Measurements from ENCODE around the gene SLC25A39.
"Not testable (repeated sequence)": the region's sequence is repeated elsewhere in the genome, so short reads cannot be mapped to it uniquely, and the experiment has no call there.

SLC25A39 gene

GRCh38 chr17:44353672-44354331 lies 29.2 kb upstream of the SLC25A39 start:
- peak; percentile 46 for DNase-seq

DNA sequence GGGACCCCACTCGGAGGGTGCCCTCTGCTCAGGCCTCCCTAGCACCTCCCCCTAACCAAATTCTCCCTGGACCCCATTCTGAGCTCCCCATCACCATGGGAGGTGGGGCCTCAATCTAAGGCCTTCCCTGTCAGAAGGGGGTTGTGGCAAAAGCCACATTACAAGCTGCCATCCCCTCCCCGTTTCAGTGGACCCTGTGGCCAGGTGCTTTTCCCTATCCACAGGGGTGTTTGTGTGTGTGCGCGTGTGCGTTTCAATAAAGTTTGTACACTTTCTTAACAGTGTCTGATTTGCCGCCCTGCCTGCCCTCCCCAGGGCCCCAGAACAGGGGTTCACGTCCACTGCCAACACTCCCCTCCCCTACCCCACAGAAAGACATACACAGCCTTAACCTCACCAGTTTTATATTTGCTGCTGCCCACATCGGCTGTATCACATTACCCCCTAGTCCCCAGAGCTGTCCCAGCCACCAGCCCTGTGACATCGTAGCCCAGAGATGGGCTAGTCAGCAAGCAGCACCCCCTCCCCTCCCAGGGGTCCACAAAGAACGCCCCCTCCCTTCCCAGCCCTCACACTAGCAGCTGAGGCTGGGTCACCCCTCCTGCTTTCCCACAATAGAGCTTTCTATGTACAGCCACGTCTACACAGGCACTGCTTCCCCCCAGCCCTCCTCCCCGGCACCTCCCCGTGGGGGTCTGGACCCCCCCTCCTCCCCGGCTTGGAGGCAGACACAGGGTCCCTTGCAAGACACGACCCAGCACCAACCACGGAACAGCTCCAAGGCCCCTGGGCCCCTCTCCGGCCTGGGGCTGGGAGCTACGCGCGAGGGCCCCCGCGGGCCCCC lies 28.4 kb upstream of the SLC25A39 start:
- no peak for DNase-seq

GRCh38 chr17:44351961-44352827 lies 27.6 kb upstream of the SLC25A39 start:
- DNase-seq, result no peak

GRCh38 chr17:44351464-44351863 lies 26.8 kb upstream of the SLC25A39 start:
- no peak for DNase-seq

- DNase-seq, result peak; percentile 63
Measured at GRCh38 chr17:44350733-44351226, 26.2 kb upstream of the SLC25A39 start.

GRCh38 chr17:44349553-44350070 lies 25.0 kb upstream of the SLC25A39 start:
- no peak for DNase-seq

- DNase-seq, result no peak
Measured at GRCh38 chr17:44348988-44349364, 24.4 kb upstream of the SLC25A39 start.

- DNase-seq, result peak; percentile 98
Measured at GRCh38 chr17:44348234-44348987, 23.8 kb upstream of the SLC25A39 start.

GRCh38 chr17:44347206-44348055 lies 22.8 kb upstream of the SLC25A39 start:
- DNase-seq, result peak; percentile 26

DNA sequence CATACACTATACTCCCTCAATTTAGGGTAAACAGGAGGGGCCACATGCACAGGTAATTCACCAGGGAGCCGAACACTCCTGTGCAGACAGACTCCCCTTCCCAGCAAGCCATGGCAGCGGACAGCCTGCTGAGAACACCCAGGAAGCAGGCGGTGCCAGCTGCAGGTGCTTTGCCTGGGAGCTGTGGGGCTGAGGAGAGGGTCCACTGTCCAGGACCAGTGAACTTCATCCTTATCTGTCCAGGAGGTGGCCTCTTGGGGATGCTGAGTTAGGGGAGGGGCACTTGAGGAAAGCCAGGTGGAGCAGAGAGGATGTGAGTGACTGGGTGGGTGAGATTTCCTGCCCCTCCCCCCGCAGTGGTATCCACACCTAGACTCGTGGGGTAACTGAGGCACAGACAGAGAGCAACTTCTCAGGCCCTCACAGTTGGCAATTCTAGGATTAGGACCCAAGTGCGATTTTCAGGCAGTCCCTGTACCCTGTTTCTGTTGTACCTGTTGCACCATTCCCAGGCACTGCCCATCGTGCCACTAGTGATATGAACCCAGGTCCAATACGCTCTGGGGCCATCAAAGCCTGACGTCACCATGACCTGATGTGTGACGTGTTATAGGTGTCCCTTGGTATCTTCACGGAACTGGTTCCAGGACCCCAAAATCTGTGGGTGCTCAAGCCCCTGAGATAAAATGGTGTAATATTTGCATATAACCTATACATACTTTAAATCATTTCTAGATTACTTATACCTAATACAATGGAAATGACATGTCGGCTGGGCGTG lies 21.6 kb upstream of the SLC25A39 start:
- DNase-seq, result no peak

DNA sequence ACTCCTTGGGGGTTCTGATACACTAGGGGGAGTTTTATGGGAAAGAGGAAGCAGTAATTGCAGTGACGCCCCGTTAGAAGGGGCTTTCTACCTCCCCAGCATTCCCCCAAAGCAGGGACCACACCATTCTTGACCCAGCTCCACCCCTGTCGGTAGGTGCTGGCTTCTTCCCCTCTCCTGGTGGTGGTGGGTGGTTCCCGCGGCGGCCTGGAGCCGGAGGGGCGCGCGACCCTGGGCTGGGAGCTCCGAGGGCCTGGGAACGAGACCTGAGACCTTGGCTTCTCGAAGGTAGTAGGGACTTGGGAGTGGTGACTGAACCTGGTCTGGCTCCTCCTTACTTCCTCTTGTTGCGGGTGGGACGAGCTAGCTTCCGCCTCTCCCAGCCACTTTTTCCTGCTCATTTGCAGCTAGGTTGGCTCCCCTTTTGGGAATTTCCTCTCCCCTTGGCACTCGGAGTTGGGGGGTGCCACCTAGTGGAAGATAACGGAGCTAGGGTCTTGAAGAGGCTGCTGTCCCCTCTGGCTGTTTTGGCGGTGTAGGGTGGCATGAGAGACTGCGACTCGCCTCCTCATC lies 20.9 kb upstream of the SLC25A39 start:
- DNase-seq, result peak; percentile 84

GRCh38 chr17:44344939-44345453 lies 20.4 kb upstream of the SLC25A39 start, which contains the start of gene GRN:
Gene GRN (plus strand): TSS chr17:44345302. CDS start chr17:44349165, 3,863 bp downstream.
- DNase-seq, result peak; percentile 98

DNA sequence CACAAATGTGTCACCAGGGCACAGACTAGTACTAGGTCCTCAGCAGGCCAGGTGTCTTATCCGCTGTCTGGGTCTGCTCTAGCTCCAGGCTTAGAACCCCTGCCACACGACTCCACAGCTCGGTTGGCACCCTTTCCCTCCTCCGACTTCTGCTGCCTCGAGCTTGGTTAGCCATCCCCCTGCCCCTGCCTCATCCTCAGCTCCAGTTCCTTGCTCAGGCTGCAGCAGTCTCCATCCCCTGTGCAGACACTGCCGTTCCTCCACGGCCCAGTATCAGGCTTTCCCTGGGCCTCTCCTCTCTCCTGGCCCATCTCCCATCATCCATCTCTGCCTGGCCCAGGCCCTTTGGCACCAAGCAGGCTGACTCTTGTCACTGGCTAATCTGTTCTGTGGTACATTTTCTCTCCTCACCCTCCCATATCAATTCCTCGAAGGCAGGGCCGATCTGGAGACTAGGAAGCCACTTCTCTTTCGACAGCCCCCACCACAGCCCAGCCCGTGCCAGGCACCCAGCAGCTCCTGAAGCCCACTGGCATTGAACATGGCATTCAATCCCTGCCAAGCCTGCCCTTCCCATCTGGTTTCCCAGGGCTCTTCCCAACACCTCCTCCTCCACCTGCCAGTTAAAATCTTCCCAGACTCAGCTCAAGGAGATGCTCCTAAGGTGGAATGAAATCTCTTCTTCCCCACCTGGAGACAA lies 19.0 kb upstream of the SLC25A39 start:
- no peak for DNase-seq

- DNase-seq, result not testable (repeated sequence)
Measured at GRCh38 chr17:44340553-44340952, 15.9 kb upstream of the SLC25A39 start.

GRCh38 chr17:44338702-44339101 lies 14.1 kb upstream of the SLC25A39 start:
- peak; percentile 84 for DNase-seq

- DNase-seq, result no peak
Measured at GRCh38 chr17:44335968-44336367, 11.3 kb upstream of the SLC25A39 start.

DNA sequence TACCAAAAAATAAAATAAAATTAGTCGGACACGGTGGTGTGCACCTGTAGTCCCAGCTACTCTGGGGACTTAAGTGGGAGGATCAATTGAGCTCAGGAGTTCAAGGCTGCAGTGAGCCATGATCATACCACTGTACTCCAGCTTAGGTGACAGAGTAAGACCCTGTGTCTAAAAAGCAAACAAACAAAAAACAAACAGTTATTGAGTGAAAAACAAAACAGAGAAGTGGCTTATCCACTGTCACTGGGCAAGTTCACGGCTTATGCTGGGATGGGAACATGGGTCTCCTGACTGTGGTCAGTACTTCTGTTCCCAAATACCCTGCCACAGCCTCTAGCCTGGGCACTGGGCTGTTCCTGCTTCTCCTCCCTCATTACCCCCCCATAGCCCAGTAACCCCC lies 10.9 kb upstream of the SLC25A39 start:
- DNase-seq, result peak; percentile 44

DNA sequence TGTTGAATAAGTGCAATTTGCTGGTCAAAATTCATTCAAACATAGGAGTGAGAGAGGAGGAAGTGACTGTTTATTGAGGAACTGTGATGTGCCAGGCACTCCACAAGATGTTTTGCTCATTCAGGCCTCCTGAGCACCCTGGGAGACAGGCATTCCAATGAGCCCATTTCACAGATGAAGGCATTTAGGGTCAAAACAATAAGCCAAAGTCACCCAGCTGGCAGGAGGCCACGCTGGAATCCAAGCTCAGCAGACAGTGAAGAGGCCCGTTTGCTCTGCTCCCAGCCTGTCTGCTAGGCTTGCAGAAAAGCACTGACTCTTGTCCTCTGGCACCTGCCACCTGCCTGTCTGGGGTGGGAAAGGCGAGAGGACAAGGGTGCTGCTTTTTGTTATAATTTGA lies 10.1 kb upstream of the SLC25A39 start:
- DNase-seq, result peak; percentile 62

DNA sequence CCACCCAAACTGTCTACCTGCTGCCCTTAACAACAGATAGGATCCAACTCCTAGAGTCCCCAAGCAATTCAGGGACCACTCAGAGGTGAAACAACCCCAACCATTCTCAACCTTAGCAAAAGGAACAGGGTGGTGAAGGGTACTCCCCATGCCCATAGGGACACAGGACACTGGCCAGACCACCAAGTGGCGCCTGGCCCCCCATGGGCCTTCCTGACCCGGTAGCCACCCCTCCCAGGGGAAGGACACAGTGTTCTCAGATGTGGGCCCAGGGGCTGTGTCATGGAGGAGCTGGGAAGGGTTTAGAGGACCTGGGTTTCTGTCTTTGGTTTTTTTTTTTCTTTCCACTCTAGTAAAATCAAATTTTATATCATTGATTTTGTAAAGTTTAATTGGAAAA lies 9.7 kb upstream of the SLC25A39 start:
- DNase-seq, result no peak
